Nucleus accumbens (tissue), 56 donors: ENCODE measurements around the gene PLPP7.
A peak's percentile ranks its signal among the peaks of the same experiment; 100 is the strongest.
"Not testable (repeated sequence)": the region's sequence is repeated elsewhere in the genome, so short reads cannot be mapped to it uniquely, and the experiment has no call there.

Experiments
- DNase-seq, 56 donors: peaks; one replicate each; lab custom pipeline; 2025; lab: John Stamatoyannopoulos, UW

The PLPP7 gene

DNA sequence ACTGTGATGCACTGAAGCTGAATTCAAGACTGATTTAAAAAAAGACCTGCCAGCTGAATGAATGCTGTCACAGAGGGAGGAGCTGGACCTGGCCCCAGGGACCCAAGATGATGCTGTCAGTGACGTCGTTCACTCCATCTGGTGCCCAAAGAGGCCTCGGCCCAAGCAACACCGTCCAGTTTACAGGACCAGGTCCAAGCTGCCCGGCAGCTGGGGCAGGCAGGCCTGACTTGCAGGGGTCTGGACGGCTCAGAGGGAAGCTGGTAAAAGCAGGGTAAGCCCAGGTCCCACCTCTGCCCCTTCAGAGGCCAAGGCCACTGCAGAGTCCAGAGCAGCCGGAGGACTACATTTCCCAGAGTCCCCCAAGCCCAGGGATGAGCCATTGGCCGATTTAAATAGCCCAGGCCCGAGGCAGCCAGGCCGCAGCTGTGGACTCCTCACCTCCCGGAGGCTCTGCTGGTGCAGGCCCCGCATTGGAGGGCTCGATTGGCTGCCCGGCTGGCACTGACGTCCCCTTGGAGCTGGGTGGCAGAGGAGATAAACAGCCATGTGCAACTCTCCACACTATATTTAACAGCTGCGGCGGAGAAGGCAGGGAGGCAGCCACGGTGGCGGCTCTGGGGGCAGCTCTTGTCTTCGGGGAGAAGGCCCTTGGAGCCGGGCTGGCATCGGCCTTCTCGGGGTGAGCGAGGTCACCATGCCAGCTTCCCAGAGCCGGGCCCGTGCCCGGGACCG, at the start of gene PLPP7:
TSS of gene PLPP7 (plus strand) at position 423 of the 735 bp plus-strand sequence. CDS start at position 698, 275 bp downstream.
- DNase-seq = peak; percentile 33 to 91 (median 77)

DNA sequence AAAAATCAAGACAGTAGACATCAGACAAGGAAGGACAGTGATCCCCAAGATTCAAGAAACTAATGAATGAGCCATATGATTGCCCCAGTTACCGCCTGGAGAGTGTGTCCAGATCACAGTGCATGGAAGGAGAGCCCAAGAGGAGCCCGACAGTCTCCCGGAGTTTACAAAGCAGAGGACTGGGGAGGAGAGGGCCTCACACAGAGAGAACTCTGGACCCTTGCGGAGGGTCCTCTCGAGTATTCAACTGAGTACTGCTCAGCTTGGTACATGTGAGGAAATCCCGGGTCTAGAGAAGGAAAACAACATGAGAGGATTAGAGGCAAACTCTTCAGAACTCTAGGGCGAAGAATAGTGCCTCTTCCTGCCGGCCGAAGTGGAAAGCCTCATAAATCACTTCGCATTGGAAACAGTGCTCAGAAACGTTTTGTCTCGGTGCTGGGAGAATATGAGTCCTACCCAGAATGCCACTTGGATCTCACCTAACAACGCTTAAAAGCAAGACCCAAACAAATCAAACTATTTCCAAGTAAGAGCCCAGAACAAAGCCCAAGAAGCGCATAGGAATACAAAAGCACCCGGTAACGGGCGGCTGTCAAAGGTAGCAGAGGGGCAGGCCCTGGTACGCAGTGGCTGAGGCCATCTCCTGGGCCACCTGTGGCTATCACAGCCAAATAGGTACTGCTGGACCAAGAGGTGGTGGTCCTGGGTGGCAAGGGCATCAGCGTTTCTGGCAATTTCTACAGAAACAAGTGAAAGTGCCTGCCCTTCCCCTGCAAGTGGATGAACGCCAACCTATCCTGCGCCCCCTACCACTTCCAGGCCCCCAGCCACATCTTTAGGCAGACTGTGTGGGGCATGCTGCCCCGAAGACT, 49.2 kb upstream of the PLPP7 start:
- no peak for DNase-seq

DNA sequence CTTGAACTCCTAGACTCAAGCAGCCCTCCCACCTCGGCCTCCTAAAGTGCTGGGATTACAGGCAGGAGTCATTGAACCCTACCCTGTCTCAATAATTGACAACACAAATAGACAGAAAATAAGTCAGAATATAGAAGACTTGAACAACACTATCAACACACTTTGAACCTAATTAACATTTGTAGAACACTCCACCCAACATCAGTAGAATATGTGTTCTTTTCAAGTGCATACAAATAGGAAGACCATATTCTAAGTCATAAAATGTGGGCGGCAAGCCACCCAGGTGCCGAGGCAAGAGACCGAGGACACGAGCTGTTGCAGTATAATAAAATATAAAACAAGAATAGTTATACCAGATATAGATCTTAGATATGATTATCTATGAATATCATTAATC, 45.2 kb upstream of the PLPP7 start:
- not testable (repeated sequence) for DNase-seq

DNA sequence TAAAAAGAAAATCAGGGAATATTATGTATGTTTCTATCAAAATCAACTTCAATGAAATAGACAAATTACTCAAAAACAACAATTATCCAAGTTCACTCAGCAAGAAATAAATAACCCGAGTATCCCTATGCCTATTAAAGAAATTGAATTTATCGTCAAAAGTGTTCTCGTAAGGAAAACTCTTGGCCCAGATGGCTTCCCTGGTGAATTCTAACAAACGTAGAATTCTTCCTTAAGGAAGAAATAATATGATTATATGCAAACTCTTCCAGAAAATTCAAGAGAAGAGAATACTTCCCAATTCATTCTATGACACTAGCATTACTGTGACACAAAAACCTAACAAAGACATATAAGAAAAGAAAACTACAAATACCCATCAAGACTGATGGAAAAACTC, 42.9 kb upstream of the PLPP7 start:
- DNase-seq = no peak

DNA sequence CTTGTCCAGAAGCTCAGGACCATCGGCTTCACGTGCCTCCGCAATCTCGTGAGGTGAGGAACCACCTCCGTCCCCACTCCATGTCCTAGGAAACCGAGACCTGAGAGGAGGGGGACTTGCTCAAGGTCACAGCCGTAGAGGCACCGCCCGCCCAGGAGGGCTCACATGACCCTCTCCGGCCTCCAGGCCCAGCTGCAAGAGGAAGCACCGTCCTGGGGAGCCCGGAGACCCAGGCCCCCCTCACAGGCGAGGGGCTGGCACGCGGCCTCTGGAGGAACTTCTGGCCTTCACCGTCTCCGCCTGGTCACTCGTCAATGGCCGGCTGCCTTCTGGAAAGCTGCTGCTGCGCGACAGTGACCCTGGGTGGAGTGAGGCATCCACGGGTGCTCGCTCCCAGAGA, 37.4 kb upstream of the PLPP7 start:
- DNase-seq = no peak

DNA sequence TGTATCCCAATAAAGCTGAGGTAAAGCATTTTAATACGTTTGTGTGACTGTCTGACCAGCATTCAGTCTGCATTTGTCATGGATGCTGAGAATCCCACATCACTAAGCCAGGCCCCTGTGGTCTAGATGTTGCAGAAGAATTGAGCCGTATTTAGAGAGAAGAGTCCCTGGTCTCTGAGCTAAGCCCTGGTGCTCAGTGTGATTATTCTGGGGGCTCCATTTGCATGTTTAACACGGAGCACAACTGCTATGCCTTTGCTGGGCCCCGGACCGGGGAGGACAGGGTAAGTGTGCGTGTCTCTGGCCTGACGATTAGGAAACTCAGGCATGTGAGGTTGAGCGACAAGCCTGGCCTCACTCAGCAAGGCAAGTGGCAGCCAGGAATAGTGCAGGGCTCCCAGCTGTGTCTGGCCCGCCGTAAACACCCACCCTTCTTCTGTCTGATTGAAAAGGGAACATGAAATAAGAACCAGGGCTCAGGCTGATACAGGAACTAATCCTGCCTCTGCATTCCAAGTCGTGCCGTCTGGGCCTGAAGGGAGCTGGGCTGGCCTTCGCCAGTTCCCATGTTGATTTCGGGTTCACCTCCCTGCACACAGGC, 35.5 kb upstream of the PLPP7 start:
- DNase-seq = peak in 16 of 56 donors; percentile 19 to 56 (median 34)

DNA sequence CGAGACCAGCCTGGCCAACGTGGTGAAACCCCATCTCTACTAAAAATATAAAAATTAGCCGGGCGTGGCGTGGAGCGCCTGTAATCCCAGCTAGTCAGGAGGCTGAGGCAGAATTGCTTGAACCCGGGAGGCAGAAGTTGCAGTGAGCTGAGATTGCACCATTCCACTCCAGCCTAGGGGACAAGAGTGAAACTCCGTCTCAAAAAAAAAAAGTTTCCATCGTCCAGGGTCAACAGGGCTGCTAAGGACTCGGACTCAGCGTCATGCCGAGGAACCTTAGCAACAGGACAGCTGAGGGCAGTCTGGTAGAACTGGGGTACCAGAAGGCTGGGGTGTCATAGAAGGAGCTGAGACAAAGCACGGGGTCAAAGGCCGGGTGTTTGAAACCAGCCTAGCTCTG, 34.9 kb upstream of the PLPP7 start:
- DNase-seq = no peak

DNA sequence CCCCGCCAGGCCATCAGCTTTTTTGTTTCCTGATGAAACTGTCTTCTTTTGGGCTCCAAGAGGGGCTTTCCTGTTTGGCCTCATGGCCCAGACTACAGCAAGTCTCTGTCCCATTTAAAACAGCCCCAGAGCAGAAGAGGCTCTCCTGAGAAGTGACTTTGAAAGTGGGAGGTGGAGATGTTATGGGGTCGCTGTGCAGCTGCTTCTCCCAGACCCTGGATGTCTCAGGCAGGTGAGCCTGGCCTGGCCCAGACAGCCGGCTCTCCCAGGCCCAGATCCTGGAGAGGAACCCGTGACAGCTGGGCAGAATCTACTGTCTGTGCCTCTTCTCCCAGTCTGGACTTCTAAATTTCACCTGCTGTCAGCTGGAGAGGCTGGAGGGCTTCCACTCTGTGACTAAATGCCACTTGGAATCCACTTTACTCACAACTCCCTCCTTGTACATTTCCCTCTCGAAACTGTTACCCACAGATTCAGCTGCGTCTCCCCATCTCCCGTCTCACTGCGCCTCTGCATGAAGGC, 33.8 kb upstream of the PLPP7 start:
- DNase-seq = no peak

DNA sequence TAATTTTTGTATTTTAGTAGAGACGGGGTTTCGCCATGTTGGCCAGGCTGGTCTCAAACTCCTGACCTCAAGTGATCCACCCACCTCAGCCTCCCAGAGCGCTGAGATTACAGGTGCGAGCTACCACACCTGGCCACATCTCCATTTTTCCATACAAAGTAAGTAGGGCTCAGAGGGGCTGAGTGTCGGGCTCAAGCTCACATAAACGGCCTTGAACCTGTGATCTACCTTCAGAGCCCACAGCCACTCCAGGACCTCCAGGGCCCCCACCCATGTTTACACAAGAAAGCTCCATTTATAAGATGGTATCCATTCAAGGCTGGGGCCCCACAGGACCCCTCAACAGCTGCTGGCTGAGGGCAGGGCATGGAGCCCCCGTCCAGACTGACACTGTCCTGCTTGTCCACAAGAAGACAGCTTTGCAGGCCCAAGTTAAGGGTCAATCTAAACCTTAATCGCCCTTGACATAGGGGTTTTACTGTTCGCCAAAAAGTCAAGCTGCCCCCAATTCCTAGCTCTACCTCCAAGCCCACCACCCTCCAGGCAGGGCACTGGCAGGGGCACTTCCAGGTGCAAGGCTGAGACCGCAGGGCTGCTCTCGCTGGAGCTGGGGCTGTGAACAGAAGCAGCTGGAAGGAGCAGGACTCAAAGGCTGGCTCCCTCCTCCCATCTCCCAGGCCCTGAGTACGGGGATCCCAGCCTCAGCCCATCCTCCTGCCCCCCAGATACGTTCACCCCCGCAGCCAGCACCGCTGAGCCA, 32.1 kb upstream of the PLPP7 start:
- no peak for DNase-seq

DNA sequence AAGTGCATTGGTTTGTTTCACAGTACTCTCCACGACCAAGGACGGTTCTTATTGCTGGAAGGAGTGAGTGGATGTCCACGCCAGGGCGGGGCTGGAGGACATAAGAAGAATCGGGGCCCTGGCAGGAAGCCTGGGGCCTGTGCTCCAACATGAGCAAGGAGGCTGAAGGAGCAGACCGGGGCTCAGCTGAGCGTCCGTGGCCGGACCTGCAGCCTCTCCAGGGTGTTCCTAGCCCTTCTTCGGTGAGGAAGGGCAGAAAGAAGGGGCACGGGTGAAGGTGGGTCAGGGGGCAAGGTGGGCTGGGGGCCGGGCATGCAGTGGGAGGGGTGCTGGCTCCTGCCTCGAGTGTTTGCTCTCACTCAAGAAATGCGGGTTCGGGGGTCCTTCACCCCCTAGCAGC, 31.3 kb upstream of the PLPP7 start:
- no peak for DNase-seq

DNA sequence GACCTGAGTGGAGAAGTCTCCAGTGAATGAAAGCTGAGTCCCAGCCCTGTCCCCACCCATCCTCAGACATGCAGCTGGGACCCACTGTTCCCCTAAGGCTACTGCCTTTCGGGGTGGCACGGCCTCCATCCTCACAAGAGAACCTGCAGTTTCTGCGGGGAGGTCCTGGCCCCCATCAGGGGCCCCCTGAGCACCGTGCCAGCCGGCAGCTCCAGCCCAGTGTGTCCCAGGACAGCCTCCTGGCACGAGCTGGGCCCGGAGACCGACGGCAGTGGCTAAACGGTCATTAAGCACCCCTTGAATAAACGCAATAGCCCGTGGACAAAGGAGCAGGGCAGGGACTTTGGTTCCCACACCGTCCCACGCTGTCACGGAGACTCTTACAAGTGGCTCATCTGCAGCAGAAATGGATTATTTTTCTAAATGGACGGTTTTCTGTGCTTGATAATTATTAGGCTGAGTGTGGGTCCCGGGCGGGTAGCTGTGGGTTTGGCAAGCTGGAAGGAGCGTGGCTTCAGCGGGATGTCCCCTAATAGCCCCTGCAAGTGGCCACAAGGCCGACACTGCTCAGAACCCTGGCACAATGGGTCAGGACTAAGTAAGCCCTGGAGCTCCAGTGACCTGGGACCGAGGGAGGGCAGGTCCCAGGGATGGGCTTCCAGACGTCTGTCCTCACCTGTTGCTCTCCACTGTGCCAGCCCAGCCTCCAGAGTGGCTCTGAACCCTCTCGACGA, 30.7 kb upstream of the PLPP7 start:
- DNase-seq = no peak

DNA sequence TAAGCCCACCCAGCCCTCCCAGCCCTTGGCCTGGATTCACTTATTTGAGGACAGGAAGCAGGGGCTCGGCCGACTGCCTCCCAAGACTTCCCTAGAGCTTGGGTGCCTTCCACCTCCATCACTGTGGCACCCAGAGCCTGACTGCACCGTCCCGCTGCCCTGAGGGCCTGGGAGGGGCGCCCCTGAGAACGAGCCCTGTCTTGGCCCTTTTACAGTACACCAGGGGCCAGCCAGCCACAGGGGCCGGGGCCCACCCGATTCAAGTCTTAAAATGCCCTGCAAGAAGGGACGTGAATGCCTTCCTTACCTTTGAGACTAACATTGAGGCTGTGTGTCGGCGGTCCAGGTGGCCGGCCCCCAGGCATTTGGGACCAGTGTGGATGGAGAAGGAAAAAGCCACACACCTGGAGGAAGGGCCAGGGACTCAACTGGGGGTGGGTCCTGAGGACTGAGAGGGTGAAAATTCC, 30.1 kb upstream of the PLPP7 start:
- no peak for DNase-seq

DNA sequence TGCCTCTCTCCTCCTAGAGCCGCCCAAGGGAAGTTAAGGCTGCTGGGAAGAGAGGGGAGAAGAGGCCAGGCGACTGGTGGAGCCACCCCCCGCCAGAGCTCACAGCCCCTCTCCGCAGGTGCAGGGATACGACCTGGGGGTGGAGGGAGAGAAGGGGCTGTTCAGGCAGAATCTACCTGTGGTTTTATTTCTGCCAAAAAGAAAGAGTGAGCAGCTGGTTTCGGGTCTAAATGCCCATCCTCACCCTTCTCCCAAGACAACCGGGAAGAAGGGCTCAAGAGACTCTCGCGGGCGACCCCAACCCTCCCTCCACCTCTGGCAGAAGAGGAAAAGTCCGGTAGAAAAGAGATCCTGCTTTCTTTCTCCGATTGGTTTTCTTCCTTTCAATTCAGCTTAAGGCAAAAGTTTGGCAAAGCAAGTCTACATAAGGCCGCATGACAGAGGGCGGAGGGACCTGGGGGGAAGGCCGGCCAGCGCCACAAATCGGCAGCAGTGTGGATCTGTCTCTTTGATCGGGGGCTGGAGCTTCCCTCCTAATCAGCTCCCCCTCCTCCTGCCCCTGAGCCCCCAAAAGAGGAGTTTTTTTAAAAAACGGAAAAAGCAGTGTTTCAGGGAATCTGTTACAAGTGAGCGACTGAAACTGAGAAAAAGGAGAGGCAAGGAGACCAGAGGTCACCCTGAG, 29.5 kb upstream of the PLPP7 start:
- no peak for DNase-seq

DNA sequence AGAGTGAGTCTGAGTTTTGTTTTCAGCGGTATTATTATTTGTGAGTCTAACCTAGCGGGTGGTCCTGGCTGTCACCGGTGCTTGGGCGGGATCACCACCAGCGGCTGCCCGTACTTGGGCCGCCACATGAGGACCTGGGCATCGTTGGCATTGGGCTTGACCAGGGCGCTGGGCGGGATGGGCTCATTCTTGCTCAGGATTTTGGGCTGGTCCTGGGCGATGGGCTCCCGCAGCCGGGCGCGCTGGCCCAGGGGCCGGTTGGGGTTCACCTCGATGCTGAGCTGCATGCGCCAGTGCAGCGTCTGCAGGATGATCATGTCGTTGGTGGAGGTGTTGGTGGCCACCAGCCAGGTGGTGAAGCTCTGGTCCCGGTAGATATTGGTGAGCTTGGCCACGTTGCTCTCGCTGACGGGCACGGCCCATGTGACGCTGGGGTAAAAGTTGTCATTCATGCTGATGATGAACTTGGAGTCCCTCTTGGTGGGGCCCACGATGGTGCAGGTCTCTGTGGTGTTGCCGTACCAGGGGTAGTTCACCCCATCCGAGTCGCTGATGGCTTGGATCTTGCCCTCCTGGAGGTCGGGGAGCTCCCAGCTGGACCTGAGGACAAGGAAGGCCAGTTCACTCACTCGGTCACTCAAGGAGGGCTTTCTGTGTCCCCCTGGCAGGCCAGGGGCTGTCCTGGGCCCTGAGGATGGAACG, 28.6 kb upstream of the PLPP7 start:
- DNase-seq = no peak

DNA sequence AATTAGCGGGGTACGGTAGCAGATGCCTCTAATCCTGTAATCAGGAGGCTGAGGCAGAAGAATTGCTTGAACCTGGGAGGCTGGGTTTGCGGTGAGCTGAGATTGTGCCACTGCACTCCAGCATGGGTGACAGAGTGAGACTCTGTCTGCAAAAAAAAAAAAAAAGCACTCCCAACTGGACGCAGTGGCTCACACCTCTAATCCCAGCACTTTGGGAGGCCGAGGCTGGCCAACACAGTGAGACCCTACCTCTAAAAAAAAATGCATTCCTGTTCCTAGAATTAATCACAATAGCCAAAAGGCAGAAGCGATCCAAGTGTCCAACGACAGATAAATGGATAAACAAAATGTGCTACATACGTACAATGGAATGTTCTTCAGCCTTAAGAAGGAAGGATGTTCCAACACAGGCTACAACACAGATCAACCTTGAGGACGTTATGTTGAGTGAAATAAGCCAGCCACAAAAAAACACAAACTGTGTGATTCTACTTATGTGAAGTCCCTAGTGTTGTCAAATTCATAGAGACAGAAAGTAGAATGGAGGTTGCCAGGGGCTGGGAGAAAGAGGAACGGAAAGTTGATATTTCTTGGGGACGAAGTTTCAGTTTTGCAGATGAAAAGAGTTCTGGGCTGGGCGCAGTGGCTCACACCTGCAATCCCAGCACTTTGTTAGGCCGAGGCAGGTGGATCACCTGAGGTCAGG, 27.0 kb upstream of the PLPP7 start:
- DNase-seq = no peak

DNA sequence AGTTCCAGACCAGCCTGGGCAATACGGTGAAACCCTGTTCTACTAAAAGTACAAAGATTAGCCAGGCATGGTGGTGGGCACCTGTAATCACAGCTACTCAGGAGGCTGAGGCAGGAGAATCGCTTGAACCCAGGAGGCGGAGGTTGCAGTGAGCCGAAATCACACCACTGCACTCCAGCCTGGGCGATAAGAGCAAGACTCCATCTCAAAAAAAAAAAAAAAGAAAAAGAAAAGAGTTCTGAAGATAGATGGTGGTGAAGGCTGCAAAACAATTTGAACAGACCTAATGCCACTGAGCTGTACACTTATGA, 26.5 kb upstream of the PLPP7 start:
- not testable (repeated sequence) for DNase-seq

DNA sequence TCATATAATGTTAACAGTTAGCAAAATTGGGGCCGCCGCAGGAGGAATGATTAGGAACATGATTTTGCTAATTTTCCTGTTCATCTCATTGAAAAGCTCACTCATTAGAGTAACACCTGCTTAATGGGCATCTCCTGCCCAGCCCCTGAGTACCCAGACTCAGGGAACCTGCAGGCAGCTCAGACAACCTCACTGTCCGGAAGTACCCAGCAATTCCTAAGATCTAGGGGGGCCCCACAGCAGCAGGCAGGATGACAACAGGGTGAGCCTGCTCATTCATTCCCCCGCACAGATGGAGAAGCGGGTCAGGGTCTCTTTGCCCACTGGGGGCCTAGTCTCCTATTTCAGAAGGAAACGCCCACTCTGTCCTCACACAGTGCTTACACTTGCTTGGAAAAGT, 25.8 kb upstream of the PLPP7 start:
- no peak for DNase-seq

DNA sequence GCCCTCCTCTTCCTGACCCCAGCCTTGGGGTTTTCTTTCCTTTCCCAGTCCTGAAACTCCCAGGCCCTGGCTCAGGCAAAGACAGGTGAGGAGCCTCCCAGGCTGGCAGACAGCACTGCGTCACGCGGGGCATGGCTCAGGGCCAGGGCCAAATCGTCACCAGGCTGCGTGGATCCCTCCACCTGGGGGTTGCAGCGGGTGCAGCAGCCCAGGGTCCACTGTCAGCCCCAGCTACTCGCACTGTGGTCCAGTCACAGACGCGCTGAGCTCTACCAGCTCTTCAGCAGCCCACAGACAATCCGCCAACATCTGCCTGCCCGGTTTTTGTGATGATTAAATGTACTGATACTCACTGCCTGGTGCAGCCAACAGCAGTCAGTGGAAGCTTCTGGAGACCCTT, 25.3 kb upstream of the PLPP7 start:
- no peak for DNase-seq
